Nephron (organoid): Measurements from ENCODE around the gene WWOX.

ENCODE experiments used
- H3K27ac Mint-ChIP-seq, 3 experiments: 2 replicates each; pipeline ENCODE4 v1.8.0; 2020; ENCODE audit warnings: mixed read lengths in 3 of 3, mild to moderate bottlenecking in 2 of 3, moderate library complexity in 1 of 3
- H3K27me3 Mint-ChIP-seq: 2 replicates; pipeline ENCODE4 v1.8.0; 2021; ENCODE audit warnings: low read depth, mild to moderate bottlenecking, moderate library complexity, mixed read lengths
- H3K36me3 Mint-ChIP-seq: 2 replicates; pipeline ENCODE4 v1.8.0; 2020; ENCODE audit warnings: low read depth, mixed read lengths
- H3K4me1 Mint-ChIP-seq: 2 replicates; pipeline ENCODE4 v1.8.0; 2020; ENCODE audit warnings: mixed read lengths
- H3K4me3 Mint-ChIP-seq, 3 experiments: 2 replicates each; pipeline ENCODE4 v1.8.0; 2020; ENCODE audit warnings: mild to moderate bottlenecking in 3 of 3, mixed read lengths in 3 of 3, moderate library complexity in 2 of 3
- H3K9me3 Mint-ChIP-seq: 2 replicates; pipeline ENCODE4 v1.8.0; 2020; ENCODE audit warnings: mixed read lengths
- TF ChIP-seq, protein P1 (sequence below), 3 experiments: fragments of 200-600 bp; sonication (generic); IDR thresholded peaks; one replicate each; pipeline ENCODE4 v1.5.0; 2021; ENCODE audit warnings: antibody characterized with exemption in 3 of 3; ENCODE audit not compliant: unreplicated experiment in 3 of 3

WWOX gene

DNA sequence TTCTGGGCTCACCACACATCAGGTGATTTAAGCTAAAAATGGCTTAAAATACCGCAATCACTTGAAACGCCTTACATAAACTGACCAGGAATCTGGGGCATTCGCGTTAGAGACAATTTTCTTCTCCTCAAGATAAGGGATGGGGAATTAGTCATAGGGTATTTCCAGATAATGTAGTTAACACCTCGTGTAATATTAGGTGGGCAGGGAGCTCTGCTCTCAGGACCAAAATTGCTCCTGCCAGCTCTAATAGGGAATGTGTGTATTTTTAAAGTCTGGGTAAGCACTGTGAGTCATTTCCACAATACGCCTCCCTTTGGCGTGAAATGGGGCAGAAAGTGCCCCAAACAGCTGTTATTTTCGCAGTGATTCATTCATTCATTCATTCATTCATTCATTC lies 1092.5 kb downstream of the WWOX start:
- TF ChIP-seq, protein P1, sequence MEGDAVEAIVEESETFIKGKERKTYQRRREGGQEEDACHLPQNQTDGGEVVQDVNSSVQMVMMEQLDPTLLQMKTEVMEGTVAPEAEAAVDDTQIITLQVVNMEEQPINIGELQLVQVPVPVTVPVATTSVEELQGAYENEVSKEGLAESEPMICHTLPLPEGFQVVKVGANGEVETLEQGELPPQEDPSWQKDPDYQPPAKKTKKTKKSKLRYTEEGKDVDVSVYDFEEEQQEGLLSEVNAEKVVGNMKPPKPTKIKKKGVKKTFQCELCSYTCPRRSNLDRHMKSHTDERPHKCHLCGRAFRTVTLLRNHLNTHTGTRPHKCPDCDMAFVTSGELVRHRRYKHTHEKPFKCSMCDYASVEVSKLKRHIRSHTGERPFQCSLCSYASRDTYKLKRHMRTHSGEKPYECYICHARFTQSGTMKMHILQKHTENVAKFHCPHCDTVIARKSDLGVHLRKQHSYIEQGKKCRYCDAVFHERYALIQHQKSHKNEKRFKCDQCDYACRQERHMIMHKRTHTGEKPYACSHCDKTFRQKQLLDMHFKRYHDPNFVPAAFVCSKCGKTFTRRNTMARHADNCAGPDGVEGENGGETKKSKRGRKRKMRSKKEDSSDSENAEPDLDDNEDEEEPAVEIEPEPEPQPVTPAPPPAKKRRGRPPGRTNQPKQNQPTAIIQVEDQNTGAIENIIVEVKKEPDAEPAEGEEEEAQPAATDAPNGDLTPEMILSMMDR (IDR thresholded peaks at IDR 0.05; ENCODE audit: unreplicated experiment in 3 of 3): no peak
- no peak overlapping the region for H3K27ac Mint-ChIP-seq
- H3K4me3 Mint-ChIP-seq: no peak overlapping the region
- peaks cover 8% of the 10 kb centered on the region for H3K36me3 Mint-ChIP-seq
- H3K9me3 Mint-ChIP-seq: peaks cover 5% of the 10 kb centered on the region
- H3K4me1 Mint-ChIP-seq: no peaks in the 10 kb centered on the region
- peaks cover 16% of the 10 kb centered on the region for H3K27me3 Mint-ChIP-seq

DNA sequence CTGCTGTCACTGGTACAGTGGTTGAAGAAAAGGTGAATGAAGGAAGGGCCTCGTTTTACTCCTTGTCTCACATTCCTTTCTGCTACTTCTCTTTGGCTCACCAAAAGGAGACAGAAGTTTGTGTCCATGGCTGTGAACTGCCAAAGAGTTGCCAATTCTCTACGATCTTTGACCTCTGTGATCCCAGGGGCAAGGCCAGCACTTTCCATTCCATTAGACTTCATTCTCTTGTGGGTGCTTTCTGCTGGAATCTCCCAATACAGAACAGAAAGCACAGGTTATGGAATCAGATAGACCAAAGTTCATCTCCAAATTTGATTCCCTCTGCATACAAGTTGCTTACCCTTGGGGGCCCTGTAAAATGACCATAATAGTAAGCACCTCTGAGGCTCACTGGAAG lies 1093.5 kb downstream of the WWOX start:
- Mint-ChIP-seq H3K4me3 (no peak overlapping the region), H3K27ac (no peak overlapping the region), H3K27me3 (peaks cover 16% of the 10 kb centered on the region), H3K36me3 (peaks cover 7% of the 10 kb centered on the region), H3K4me1 (no peaks in the 10 kb centered on the region), H3K9me3 (peaks cover 4% of the 10 kb centered on the region)
- TF ChIP-seq, protein P1 (IDR thresholded peaks at IDR 0.05; ENCODE audit: unreplicated experiment in 3 of 3): no peak

DNA sequence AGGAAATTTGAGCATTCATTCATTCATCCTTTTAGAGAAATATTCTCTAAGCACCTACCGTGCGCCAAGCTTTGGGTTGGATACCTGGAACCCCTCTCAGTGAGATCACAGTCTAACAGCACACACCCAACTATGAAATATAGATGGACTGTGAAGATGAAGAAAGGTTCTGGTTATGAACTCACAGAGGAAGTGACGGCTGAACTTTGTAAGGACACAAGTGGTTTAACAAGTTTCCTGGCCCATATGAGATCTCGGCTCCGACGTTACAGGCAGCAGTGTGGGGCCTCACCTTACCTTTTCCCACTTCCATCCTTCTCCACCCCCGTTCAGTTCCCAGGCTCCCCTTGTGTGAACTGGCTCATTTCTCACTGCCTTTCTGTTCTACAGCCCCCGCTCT lies 1094.8 kb downstream of the WWOX start:
- TF ChIP-seq, protein P1 (IDR thresholded peaks at IDR 0.05; ENCODE audit: unreplicated experiment in 3 of 3): no peak
- Mint-ChIP-seq H3K27me3 (peaks cover 13% of the 10 kb centered on the region), H3K27ac (no peak overlapping the region), H3K36me3 (no peaks in the 10 kb centered on the region), H3K4me1 (no peaks in the 10 kb centered on the region), H3K4me3 (no peak overlapping the region), H3K9me3 (no peaks in the 10 kb centered on the region)

DNA sequence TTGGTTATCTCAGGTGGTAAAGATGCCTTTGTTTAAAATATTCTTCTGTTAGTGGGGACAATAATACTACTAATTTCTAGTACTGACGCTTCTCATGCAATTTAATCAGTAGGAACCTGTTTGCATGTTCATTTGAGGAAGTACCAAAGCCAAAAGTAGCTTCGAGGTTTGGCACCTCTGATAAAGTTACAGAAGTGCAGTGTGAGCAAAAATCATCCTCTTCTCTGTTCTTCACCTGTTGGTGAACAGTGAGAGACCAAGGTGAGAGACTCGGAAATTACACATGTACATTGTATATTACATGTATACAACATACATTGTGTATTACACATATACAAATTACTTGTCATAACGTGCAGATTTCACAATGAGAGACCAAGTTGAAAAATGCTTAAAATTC lies 1096.5 kb downstream of the WWOX start:
- Mint-ChIP-seq H3K36me3 (no peaks in the 10 kb centered on the region), H3K27ac (no peak overlapping the region), H3K4me1 (no peaks in the 10 kb centered on the region), H3K9me3 (no peaks in the 10 kb centered on the region), H3K27me3 (peaks cover 21% of the 10 kb centered on the region), H3K4me3 (no peak overlapping the region)
- TF ChIP-seq, protein P1 (IDR thresholded peaks at IDR 0.05; ENCODE audit: unreplicated experiment in 3 of 3): no peak

DNA sequence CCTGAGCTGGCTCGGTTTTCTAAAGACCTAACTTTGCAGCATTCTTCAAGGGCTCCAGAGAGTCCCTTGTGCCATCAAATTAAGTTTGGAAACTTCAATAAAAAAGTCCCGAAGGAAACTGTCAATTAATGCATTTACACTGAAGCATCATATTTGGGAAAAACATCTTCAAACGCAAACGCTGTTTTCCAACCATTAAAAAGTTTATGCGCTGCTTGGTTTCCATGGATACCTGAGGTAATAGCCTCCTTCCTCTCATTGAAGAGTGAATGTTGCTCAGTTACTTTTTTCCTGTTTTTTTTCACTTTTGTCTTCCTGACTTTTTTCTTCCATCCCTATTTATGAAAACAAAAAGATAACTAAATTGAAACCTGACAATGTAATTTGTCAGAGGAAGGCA lies 1102.0 kb downstream of the WWOX start:
- Mint-ChIP-seq H3K27me3 (peaks cover 20% of the 10 kb centered on the region), H3K4me1 (no peaks in the 10 kb centered on the region), H3K4me3 (no peak overlapping the region), H3K9me3 (no peaks in the 10 kb centered on the region), H3K36me3 (no peaks in the 10 kb centered on the region), H3K27ac (no peak overlapping the region)
- TF ChIP-seq, protein P1 (IDR thresholded peaks at IDR 0.05; ENCODE audit: unreplicated experiment in 3 of 3): no peak

DNA sequence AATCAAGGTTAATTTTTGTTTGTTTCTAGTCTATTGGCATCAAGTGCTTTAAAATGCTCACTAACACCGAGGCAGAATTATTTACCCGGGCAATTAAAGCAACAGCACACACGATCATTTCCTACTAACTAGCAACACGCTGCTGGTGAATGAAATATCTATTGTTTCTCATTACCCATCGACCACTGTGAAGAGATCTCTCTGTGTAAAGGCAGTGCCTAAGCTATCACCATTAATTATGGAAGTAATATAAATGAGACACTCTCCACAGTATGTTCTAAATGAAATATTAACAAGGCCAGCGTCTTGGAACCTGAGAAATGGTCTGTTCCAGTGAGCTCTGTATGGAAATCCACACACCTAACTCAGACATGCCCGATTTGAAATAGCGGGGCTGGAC lies 1103.5 kb downstream of the WWOX start:
- peaks cover 23% of the 10 kb centered on the region for H3K27me3 Mint-ChIP-seq
- TF ChIP-seq, protein P1 (IDR thresholded peaks at IDR 0.05; ENCODE audit: unreplicated experiment in 3 of 3): no peak
- no peaks in the 10 kb centered on the region for H3K9me3 Mint-ChIP-seq
- no peaks in the 10 kb centered on the region for H3K4me1 Mint-ChIP-seq
- H3K4me3 Mint-ChIP-seq: no peak overlapping the region
- no peaks in the 10 kb centered on the region for H3K36me3 Mint-ChIP-seq
- H3K27ac Mint-ChIP-seq: no peak overlapping the region
